CD4-positive, alpha-beta T cell treated with Interleukin-15 for 1 hour (primary cell): Measurements from ENCODE around the gene PLTP.

Experiments used
- DNase-seq: peaks from one replicate; pipeline ENCODE4 v3.0.0-alpha.2; 2020

Gene PLTP

GRCh38 chr20:45867819-45868176 is 44.2 kb downstream of the PLTP start:
- DNase-seq, result no peak

DNA sequence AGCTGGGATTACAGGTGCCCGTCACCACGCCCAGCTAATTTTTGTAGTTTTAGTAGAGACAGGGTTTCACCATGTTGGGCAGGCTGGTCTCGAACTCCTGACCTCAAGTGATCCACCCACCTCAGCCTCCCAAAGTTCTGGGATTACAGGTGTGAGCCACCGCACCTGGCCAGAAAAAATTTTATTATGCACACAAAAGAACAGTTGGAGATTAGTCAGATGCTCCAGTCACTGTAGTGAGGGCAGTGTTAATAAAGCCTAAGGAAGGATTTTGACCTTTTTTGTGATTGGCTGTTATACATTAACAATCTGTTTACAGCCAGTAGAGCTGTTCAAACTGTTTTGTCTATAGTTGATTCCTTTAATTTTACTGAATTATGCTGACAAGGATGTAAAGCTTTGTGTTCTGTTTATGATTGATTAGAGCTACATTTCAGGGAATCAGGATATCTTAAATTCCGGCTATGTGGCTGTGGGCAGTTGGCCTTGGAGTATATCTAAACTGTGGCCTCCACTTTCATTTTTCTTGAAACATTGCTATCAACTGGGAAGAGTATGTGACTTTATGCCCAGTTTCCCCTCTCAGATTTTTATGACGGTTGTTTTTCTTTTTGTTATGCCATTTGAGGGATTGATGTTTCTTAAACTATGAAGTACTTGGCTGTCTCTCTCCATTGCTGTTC is 44.7 kb downstream of the PLTP start:
- DNase-seq, result no peak

GRCh38 chr20:45866454-45866853 is 45.5 kb downstream of the PLTP start:
- DNase-seq, result no peak

DNA sequence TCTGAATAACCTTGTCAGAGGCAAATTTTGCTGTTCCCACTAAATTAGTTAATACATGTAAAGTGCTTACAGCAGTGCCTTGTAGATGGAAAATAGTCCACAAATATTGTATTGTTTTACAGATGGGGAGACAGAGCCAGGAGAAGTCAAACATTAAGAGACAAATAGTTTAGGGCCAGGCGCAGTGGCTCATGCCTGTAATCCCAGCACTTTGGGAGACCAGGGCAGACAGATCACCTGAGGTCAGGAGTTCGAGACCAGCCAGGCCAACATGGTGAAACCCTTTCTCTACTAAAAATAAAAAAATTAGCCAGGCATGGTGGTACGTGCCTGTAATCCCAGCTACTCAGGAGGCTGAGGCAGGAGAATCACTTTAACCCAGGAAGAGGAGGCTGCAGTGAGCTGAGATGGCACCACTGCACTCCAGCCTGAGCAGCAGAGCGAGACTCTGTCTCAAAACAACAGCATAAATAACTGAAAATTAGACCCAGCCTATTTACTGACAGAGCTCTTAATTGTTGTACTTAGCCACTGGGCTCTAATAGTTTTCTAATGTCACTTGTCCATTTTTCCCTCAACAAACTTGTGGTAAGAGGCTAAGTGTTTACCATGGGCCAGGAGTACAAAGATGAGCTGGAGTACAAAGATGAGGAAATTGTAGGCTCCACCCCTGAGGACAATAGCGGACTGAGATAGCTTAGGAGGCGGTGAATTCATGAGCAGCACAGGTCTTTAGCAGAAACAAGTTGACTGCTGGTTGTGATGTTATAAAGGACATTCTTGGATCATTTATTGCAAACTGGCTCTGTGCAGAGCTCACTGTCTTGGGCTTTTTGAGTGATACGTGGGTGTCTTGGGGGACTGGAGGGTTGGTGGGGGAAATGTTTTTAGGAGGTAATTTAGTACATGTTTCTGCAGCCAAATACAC is 48.1 kb downstream of the PLTP start:
- no peak for DNase-seq

- no peak for DNase-seq
These were observed 50.5 kb downstream of the PLTP start for GRCh38 chr20:45861221-45862075.

GRCh38 chr20:45860560-45861220 is 51.3 kb downstream of the PLTP start:
- no peak for DNase-seq

DNA sequence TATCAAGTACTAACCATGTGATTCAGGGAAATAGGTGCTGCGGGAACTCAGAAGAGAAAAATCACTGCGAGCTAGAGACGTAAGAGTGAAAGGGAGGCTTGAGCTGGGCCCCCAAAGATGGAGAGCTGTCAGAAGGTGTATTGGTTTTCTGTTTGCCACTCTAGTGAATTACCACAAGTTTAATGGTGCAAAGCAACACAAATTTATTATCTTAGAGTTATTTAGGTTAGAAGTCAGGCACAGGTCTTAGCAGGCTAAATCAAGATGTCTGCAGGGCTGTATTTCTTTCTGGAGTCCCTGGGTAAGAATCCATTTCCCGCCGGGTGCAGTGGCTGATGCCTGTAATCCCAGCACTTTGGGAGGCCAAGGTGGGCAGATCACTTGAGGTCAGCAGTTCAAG is 52.0 kb downstream of the PLTP start:
- no peak for DNase-seq

DNA sequence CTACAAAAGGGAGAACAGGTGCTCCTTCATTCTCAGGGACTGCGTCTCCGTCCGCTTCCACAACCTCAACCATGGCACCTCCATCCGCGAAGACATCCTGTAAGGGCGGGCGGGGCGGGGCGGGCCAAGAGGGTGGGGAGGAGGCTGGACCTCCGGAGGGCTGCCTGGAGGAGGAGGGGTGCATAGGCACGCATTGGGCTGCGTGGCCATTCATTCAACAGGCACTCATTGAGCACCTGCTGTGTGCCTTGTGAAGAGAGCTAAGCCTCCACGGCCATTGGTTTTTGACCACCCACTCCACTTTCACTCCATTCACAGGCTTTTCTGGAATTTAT is 54.1 kb downstream of the PLTP start:
- no peak for DNase-seq

DNA sequence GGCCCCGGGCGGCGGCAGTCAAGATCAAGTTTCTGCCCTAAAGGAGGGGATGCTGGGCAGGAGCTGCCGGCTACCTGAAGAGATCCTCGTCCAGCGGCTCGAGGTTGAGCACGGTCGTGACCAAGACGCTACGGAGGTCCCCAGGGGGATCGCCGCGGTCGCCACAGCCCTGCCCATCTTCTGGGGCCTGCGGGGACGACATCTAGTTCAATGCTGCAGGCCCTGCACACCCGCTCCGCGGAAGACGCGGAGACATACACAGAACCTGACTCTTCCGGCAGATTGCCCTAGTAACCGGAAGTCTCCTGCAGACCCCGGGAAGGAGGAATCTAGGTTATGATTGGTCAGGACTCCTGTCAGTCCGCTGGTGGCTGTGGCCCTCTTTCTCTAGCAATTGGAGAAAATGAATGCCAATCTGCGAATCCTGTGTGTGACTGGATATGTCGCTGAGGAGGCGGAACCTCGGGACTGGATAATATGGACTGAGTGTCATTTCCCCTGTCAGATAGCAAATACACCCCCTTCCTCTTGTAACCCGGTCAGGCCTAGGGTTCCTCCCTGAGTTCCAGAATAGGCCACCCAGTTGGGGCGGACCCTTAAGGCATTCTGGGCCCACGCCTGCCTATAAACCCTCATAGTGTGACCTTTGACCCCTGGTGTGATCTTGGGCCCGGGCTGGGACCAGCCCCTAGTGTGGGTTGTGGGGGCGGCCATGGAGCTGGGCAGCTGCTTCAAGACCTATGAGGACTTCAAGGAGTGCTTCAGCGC is 54.7 kb downstream of the PLTP start, which contains the start of the genes ACOT8 and ZSWIM3:
Gene ACOT8 (minus strand): TSS at position 279 of the 768 bp plus-strand sequence. CDS start 77 bp downstream, at position 202.
Gene ZSWIM3 (plus strand): TSS at position 501 of the 768 bp plus-strand sequence. CDS start 212 bp downstream, at position 713.
- peak; percentile 98 for DNase-seq

DNA sequence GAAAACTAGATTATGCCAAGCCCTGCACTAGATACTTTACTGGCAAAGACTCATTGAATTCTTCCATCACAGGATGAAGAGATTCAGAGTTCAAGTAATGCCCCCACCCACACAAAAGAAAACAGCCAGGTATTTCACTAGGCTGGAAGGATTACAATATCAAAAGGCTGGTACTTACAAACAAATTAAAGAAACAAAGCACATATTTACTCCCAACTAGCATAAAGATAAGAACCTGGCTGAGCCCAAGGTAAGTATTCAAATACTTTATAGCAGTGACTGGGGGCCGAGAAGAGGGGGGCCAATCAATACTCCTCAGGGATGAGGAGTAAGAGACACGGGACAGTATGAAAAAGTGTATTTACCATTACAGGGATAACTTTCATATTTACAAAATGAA is 58.5 kb downstream of the PLTP start:
- no peak for DNase-seq

DNA sequence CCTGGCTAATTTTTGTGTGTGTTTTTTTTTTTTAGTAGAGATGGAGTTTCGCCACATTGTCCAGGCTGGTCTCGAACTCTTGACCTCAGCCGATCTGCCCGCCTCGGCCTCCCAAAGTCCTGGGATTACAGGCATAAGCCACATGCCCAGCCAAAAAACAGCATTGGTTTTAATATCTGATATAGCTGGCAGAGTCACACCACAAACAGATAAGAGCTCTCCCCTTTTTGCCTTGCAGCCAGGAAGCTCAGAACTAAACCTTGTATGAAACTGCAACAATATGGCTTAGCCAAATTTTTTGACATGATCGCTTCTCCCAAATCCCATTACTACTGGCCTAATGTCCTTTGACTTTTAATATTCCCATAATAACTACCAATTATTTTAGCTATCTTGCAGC is 59.6 kb downstream of the PLTP start:
- no peak for DNase-seq

- DNase-seq, result no peak
These were observed 60.5 kb downstream of the PLTP start for GRCh38 chr20:45851501-45851900.

DNA sequence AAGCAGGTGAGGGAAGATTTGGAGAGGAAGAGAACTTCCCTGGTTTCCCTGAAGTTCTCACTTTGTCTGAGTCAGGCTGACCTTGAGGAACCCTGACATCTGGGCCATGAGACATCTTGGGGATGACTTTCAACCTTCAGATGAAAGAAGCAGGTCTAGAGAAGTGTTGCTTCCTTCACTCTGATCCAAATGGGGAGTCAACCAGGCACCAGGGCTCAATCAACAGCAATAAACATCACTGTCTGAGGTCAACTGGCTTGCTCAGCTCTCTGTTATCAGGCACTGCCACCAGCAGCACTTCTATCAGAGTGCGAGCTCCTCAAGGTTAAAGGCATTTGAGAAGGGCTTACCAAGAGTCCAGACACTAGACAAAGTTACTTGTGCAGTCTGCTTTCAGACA is 61.0 kb downstream of the PLTP start:
- no peak for DNase-seq

- no peak for DNase-seq
These were observed 61.7 kb downstream of the PLTP start for GRCh38 chr20:45850238-45850637.

DNA sequence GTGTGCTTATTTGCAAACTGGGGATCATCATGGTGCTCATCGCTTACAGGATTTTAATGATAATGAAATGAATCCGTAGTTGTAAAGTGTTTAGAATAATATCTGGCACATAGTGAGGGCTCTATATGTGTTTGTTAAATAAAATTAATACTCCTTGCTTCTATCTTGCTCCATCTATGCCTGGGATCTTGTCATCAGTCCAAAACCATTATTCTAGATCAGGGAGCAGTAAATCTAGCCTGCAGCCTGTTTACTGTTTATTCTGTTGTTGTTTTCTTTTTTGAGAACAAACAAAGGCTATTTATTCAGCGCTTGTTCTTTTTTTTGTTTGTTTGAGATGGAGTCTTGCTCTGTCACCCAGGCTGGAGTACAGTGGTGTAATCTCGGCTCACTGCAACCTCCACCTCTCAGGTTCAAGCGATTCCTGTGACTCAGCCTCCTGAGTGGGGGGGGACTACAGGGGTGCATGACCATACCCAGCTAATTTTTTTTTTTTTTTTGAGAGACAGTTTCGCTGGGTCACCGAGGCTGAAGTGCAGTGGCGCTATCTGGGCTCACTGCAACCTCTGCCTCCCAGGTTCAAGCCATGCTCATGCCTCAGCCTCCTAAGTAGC is 62.9 kb downstream of the PLTP start:
- DNase-seq, result no peak
